ENCODE data around the gene CASZ1. TPM values are rescaled to one million over a fixed set of nuclear protein-coding genes. Genes with fewer than 3 reads are reported as not detected.
A peak's percentile ranks its signal among the peaks of the same experiment; 100 is the strongest.

CASZ1 gene
- total and polyA plus RNA-seq, 9 of the 15 experiments (the other 6 are each of a cell fraction or from before 2014, with no cell fraction given): 0.01 to 4.0 (median 0.76) TPM; not detected in 1

- no peak for TF ChIP-seq FOXP1 (CRISPR knock-in tag; IDR thresholded peaks at IDR 0.05)
- no peak for TF ChIP-seq LCOR (CRISPR knock-in tag; IDR thresholded peaks at IDR 0.05)
These were observed 56.9 kb downstream of the CASZ1 start (continued) for GRCh38 chr1:10739589-10739988.

- intact Hi-C loops (cut with micrococcal nuclease) (no loop called here), in situ Hi-C loops (cut with MboI) (no loop called here)
- BruUV-seq (replicated peaks): no TSS peak
- 10% methylated on average over 20 of the region's 21 CpGs for WGBS (ENCODE audit: insufficient coverage, low coverage, missing lambda C conversion rate)
- Histone ChIP-seq H2AFZ (ENCODE audit: low read depth, low read length) (no peak overlapping the region), H3K9ac (ENCODE audit: insufficient read depth in 1 of 2, low read depth in 2 of 2, low read length in 2 of 2) (no peak overlapping the region), H3K4me1 (replicated peaks in 1 of 2; ENCODE audit: control insufficient read depth in 2 of 2, insufficient read depth in 2 of 2, low read length in 2 of 2) (peaks cover 0 to 22% of the 10 kb centered on the region in 2 experiments; a peak in 2 of 5 replicates), H3K9me1 (ENCODE audit: control insufficient read depth, insufficient read depth, low read length) (no peaks in the 10 kb centered on the region), H3K27me3 (ENCODE audit: control insufficient read depth in 2 of 2, insufficient read depth in 2 of 2, low read length in 2 of 2) (peaks cover 44 to 86% of the 10 kb centered on the region in 2 experiments), H3K36me3 (ENCODE audit: control insufficient read depth, insufficient read depth, low read length) (no peaks in the 10 kb centered on the region), H3K9me3 (replicated peaks; ENCODE audit: control insufficient read depth, insufficient read depth, low read depth, low read length) (no peaks in the 10 kb centered on the region), H3K27ac (ENCODE audit: extremely low read depth, low read depth, low read length) (no peak overlapping the region), H3K79me2 (ENCODE audit: control insufficient read depth, insufficient read depth, low read length) (no peaks in the 10 kb centered on the region), H4K20me1 (replicated peaks; ENCODE audit: control insufficient read depth, insufficient read depth, low read length) (peaks cover 32% of the 10 kb centered on the region), H3K4me3 (no peak overlapping the region), H3K4me2 (ENCODE audit: insufficient read depth, low read length) (no peak overlapping the region)
- ATAC-seq (no peak), FAIRE-seq (no peak), DNase-seq (ENCODE audit: extremely low read depth in 1 of 4, low spot score in 3 of 4) (no peak)
- TF ChIP-seq ZNF766 (CRISPR knock-in tag; conservative IDR thresholded peaks at IDR 0.05) (no peak), ZNF584 (CRISPR knock-in tag; IDR thresholded peaks at IDR 0.05; ENCODE audit: low read depth) (no peak), ZNF121 (CRISPR knock-in tag; conservative IDR thresholded peaks at IDR 0.05) (no peak), THAP12 (CRISPR knock-in tag; IDR thresholded peaks at IDR 0.05) (no peak), MBD1 (CRISPR knock-in tag; IDR thresholded peaks at IDR 0.05) (no peak), NR3C1 (CRISPR knock-in tag; IDR thresholded peaks at IDR 0.05) (peak; percentile 41; the same call in 1 of the 2 replicates), SMARCB1 (IDR thresholded peaks at IDR 0.05; ENCODE audit: insufficient read length, low read depth) (no peak), MEF2D (tag; conservative IDR thresholded peaks at IDR 0.05; ENCODE audit: low read depth) (no peak), POLR2A (conservative IDR thresholded peaks at IDR 0.05) (no peak), TAF9B (IDR thresholded peaks at IDR 0.05; ENCODE audit: partially characterized antibody) (no peak), ZNF551 (CRISPR knock-in tag; IDR thresholded peaks at IDR 0.05) (no peak), ZNF316 (IDR thresholded peaks at IDR 0.05) (peak; percentile 45; the same call in 1 of the 2 replicates), E2F5 (CRISPR knock-in tag; IDR thresholded peaks at IDR 0.05) (no peak), ZNF324 (CRISPR knock-in tag; IDR thresholded peaks at IDR 0.05) (no peak)
- CTCF ChIA-PET (ENCODE audit: low intra/inter-chr PET ratio): no interaction called here
- POLR2A ChIA-PET: interaction anchor here (0.6 to 1.2 kb wide), 2 partner anchors 10 to 34 kb away, joined by 3 to 4 read pairs; no protein-coding TSS in a partner anchor
These were observed 58.1 kb downstream of the CASZ1 start for GRCh38 chr1:10738061-10739058.
